Activated T-cell treated with anti-CD3 and anti-CD28 coated beads, Interleukin-2, amount 50 U/mL, for 72 hours (primary cell): ENCODE data around the gene PDGFD. TPM values are rescaled to one million over a fixed set of nuclear protein-coding genes. Genes with fewer than 3 reads are reported as not detected.

ENCODE experiments used
- ATAC-seq, 2 donors: fragments of 150-1000 bp; cut with Tn5 transposase; replicated peaks in 1 of 2; 2 replicates each; pipeline ENCODE4 v1.10.0; 2021; ENCODE audit warnings: moderate library complexity in 2 of 2, mild to moderate bottlenecking in 1 of 2
- DNase-seq, 2 donors: peaks; one replicate each; pipeline ENCODE4 v3.0.0; 2021 to 2022; ENCODE audit warnings: mixed read lengths in 1 of 2
- H3K27ac Mint-ChIP-seq: one replicate; pipeline ENCODE4 v1.8.0; 2022; ENCODE audit warnings: mild to moderate bottlenecking, moderate library complexity, mixed read lengths
- H3K27me3 Mint-ChIP-seq: one replicate; pipeline ENCODE4 v1.8.0; 2022; ENCODE audit warnings: low read depth, mixed read lengths
- H3K36me3 Mint-ChIP-seq, 2 donors: one replicate each; pipeline ENCODE4 v1.8.0; 2022; ENCODE audit warnings: mixed read lengths in 2 of 2, mild to moderate bottlenecking in 1 of 2; ENCODE audit not compliant: insufficient read depth in 2 of 2
- H3K4me1 Mint-ChIP-seq: one replicate; pipeline ENCODE4 v1.8.0; 2022; ENCODE audit warnings: low read depth, mixed read lengths
- H3K4me3 Mint-ChIP-seq, 2 donors: one replicate each; pipeline ENCODE4 v1.8.0; 2022; ENCODE audit warnings: mild to moderate bottlenecking in 2 of 2, mixed read lengths in 2 of 2, moderate library complexity in 2 of 2
- H3K9me3 Mint-ChIP-seq, 2 donors: one replicate each; pipeline ENCODE4 v1.8.0; 2022; ENCODE audit warnings: mixed read lengths in 2 of 2
- total RNA-seq, 2 donors: library from RNA; stranded (reverse); gene quantifications; one replicate each; pipeline ENCODE4 v1.2.3, GENCODE V29; 2022

PDGFD gene
- total RNA-seq, 2 donors from 2014 or later = 0.05 TPM; not detected in 1

- Mint-ChIP-seq H3K27ac (no peak overlapping the region), H3K9me3 (no peaks in the 10 kb centered on the region), H3K4me3 (no peak overlapping the region), H3K4me1 (no peaks in the 10 kb centered on the region), H3K36me3 (no peaks in the 10 kb centered on the region), H3K27me3 (no peaks in the 10 kb centered on the region)
- ATAC-seq = no peak
- DNase-seq = no peak
Measured at GRCh38 chr11:103993507-103993906, 170.4 kb downstream of the PDGFD start.

- no peak for DNase-seq
- peaks cover 0 to 1% of the 10 kb centered on the region in 2 donors for H3K36me3 Mint-ChIP-seq
- no peaks in the 10 kb centered on the region for H3K4me1 Mint-ChIP-seq
- H3K4me3 Mint-ChIP-seq = no peak overlapping the region
- ATAC-seq = no peak
- peaks cover 0 to 4% of the 10 kb centered on the region in 2 donors for H3K9me3 Mint-ChIP-seq
- no peak overlapping the region for H3K27ac Mint-ChIP-seq
- no peaks in the 10 kb centered on the region for H3K27me3 Mint-ChIP-seq
Measured at GRCh38 chr11:103988595-103988969, 175.4 kb downstream of the PDGFD start.

- no peak overlapping the region for H3K27ac Mint-ChIP-seq
Measured at GRCh38 chr11:103987629-103988594, 176.0 kb downstream of the PDGFD start.

GRCh38 chr11:103985041-103985440 is 178.9 kb downstream of the PDGFD start:
- H3K36me3 Mint-ChIP-seq = peaks cover 0 to 1% of the 10 kb centered on the region in 2 donors
- H3K4me1 Mint-ChIP-seq = no peaks in the 10 kb centered on the region
- H3K4me3 Mint-ChIP-seq = no peak overlapping the region
- H3K27me3 Mint-ChIP-seq = no peaks in the 10 kb centered on the region
- ATAC-seq (no peak), DNase-seq (no peak)
- H3K27ac Mint-ChIP-seq = no peak overlapping the region
- peaks cover 0 to 4% of the 10 kb centered on the region in 2 donors for H3K9me3 Mint-ChIP-seq

More at GRCh38 chr11:103987629-103988594, 176.0 kb downstream of the PDGFD start:
- DNase-seq (no peak), ATAC-seq (no peak)
- Mint-ChIP-seq H3K4me3 (no peak overlapping the region), H3K4me1 (no peaks in the 10 kb centered on the region), H3K27me3 (no peaks in the 10 kb centered on the region), H3K36me3 (peaks cover 0 to 1% of the 10 kb centered on the region in 2 donors), H3K9me3 (peaks cover 0 to 4% of the 10 kb centered on the region in 2 donors)

- Mint-ChIP-seq H3K27me3 (no peaks in the 10 kb centered on the region), H3K27ac (no peak overlapping the region), H3K36me3 (no peaks in the 10 kb centered on the region), H3K9me3 (peaks cover 2 to 8% of the 10 kb centered on the region in 2 donors), H3K4me1 (no peaks in the 10 kb centered on the region), H3K4me3 (no peak overlapping the region)
- no peak for DNase-seq
- no peak for ATAC-seq
Measured at GRCh38 chr11:103980108-103980507, 183.8 kb downstream of the PDGFD start.

- Mint-ChIP-seq H3K9me3 (peaks cover 0 to 10% of the 10 kb centered on the region in 2 donors), H3K4me3 (no peak overlapping the region), H3K36me3 (no peaks in the 10 kb centered on the region), H3K27ac (no peak overlapping the region), H3K27me3 (no peaks in the 10 kb centered on the region), H3K4me1 (no peaks in the 10 kb centered on the region)
- no peak for ATAC-seq
- no peak for DNase-seq
Measured at GRCh38 chr11:103978616-103979595, 185.0 kb downstream of the PDGFD start.

GRCh38 chr11:103972013-103972412 is 191.9 kb downstream of the PDGFD start:
- no peak for DNase-seq
- ATAC-seq = no peak
- Mint-ChIP-seq H3K27ac (no peak overlapping the region), H3K27me3 (no peaks in the 10 kb centered on the region), H3K36me3 (no peaks in the 10 kb centered on the region), H3K4me1 (no peaks in the 10 kb centered on the region), H3K9me3 (peaks cover 0 to 13% of the 10 kb centered on the region in 2 donors), H3K4me3 (no peak overlapping the region)

GRCh38 chr11:103970701-103971249 is 193.2 kb downstream of the PDGFD start:
- no peak overlapping the region for H3K27ac Mint-ChIP-seq
- ATAC-seq (no peak), DNase-seq (no peak)
- H3K9me3 Mint-ChIP-seq = peaks cover 0 to 6% of the 10 kb centered on the region in 2 donors
- H3K4me3 Mint-ChIP-seq = no peak overlapping the region
- H3K27me3 Mint-ChIP-seq = no peaks in the 10 kb centered on the region
- no peaks in the 10 kb centered on the region for H3K4me1 Mint-ChIP-seq
- H3K36me3 Mint-ChIP-seq = no peaks in the 10 kb centered on the region

- DNase-seq (no peak), ATAC-seq (no peak)
- Mint-ChIP-seq H3K4me3 (no peak overlapping the region), H3K36me3 (no peaks in the 10 kb centered on the region), H3K27me3 (no peaks in the 10 kb centered on the region), H3K9me3 (peaks cover 0 to 3% of the 10 kb centered on the region in 2 donors), H3K27ac (no peak overlapping the region), H3K4me1 (no peaks in the 10 kb centered on the region)
Measured at GRCh38 chr11:103968685-103969084, 195.3 kb downstream of the PDGFD start.

- H3K4me3 Mint-ChIP-seq = no peak overlapping the region
- peaks cover 0 to 3% of the 10 kb centered on the region in 2 donors for H3K9me3 Mint-ChIP-seq
- ATAC-seq (no peak), DNase-seq (no peak)
- no peaks in the 10 kb centered on the region for H3K27me3 Mint-ChIP-seq
- H3K27ac Mint-ChIP-seq = no peak overlapping the region
- H3K36me3 Mint-ChIP-seq = no peaks in the 10 kb centered on the region
- H3K4me1 Mint-ChIP-seq = no peaks in the 10 kb centered on the region
Measured at GRCh38 chr11:103967985-103968384, 196.0 kb downstream of the PDGFD start.

- no peak overlapping the region for H3K4me3 Mint-ChIP-seq
- H3K4me1 Mint-ChIP-seq = no peaks in the 10 kb centered on the region
- no peaks in the 10 kb centered on the region for H3K36me3 Mint-ChIP-seq
- no peaks in the 10 kb centered on the region for H3K27me3 Mint-ChIP-seq
- ATAC-seq (no peak), DNase-seq (no peak)
- H3K9me3 Mint-ChIP-seq = peaks cover 0 to 4% of the 10 kb centered on the region in 2 donors
- no peak overlapping the region for H3K27ac Mint-ChIP-seq
Measured at GRCh38 chr11:103964390-103964789, 199.6 kb downstream of the PDGFD start.

GRCh38 chr11:103963648-103964047 is 200.3 kb downstream of the PDGFD start:
- no peaks in the 10 kb centered on the region for H3K36me3 Mint-ChIP-seq
- no peak overlapping the region for H3K27ac Mint-ChIP-seq
- H3K4me1 Mint-ChIP-seq = no peaks in the 10 kb centered on the region
- DNase-seq (no peak), ATAC-seq (no peak)
- H3K27me3 Mint-ChIP-seq = no peaks in the 10 kb centered on the region
- H3K4me3 Mint-ChIP-seq = no peak overlapping the region
- H3K9me3 Mint-ChIP-seq = peaks cover 0 to 4% of the 10 kb centered on the region in 2 donors
